CD1c-positive myeloid dendritic cell (primary cell): ENCODE results near the gene ALCAM.

ENCODE experiments used
- DNase-seq: peaks from one replicate; pipeline ENCODE4 v3.0.0-alpha.2; 2016; ENCODE audit errors: extremely low spot score

The ALCAM gene

DNA sequence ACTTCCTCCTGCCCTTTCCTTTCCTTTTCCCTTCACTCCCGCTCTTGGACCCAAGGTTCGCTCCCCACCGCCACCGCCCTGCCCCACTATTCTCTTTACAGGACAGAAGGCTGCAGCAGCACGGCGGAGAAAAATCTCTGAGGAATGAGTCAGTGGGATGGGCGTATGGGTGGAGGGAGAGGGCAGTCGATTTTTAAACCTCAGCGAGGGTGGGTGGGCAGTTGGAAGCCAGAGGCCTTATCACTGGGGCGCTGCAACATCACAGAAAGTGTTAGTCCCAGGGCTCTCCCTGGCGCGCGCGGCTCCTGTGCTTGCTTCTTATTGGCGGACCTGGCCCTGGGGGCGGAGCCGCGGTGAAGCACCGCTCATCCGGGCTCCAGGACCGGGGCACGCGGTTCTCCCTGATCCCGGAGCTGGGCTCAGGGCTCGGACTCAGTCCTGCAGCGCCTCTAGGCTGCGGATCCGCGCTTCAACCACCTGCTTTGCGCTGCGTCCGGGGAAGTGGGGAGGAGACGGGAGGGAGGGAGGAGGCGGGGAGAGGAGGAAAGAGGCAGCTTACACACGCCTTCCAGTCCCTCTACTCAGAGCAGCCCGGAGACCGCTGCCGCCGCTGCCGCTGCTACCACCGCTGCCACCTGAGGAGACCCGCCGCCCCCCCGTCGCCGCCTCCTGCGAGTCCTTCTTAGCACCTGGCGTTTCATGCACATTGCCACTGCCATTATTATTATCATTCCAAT, at the start of gene ALCAM:
TSS of gene ALCAM (plus strand) at position 584 of the 737 bp plus-strand sequence.
- peak; percentile 96 for DNase-seq

DNA sequence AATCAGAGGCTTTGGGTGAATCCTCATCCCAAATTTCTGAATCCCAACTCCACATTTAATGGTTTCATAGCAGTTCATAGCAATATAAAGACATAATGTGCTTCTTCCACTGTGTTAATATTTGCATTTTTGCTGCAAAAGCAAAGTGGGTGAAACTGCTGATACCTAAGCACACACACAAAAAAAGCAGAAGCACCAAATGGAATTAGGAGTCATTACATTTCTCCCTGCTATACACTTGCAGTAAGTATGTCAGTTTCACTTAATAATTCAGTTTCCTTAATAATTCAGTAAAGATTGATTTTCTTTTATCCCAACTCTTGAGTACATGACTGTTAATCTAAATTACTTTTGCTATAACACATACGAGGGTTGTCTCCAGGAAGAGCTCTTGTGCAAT, 48.9 kb upstream of the ALCAM start:
- DNase-seq: peak; percentile 42

DNA sequence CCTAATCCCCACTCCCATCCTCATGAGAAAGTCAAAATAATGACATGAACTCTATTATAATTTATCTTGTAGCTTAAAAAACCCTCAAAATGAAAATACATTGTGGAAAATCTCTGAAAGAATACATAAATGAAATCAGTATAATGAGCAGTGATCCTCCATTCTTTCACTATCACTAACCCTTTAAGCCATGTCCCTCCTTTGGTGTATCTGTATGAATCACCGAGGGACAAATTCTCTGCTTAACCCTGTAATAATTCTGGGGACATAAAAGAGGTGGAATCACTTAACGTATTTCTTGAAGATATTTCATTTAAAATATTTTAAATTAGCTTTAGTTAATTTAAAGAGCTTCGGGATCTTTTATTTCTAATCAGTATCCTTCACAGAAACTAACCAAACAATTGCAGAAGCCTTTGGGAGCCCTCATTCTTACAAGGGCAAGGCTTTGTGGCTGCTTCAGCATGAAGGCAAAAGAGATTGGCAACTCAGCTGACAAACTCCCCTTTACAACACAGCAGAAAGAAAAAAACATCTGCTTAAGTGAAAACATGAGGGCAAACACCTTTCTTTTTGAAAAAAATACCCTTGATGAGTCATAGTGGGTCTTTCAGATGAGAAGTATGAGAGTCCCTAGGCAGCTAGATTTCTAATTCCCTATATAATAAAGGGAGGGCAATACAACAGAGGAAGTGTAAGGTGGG, 44.0 kb upstream of the ALCAM start:
- DNase-seq: no peak

DNA sequence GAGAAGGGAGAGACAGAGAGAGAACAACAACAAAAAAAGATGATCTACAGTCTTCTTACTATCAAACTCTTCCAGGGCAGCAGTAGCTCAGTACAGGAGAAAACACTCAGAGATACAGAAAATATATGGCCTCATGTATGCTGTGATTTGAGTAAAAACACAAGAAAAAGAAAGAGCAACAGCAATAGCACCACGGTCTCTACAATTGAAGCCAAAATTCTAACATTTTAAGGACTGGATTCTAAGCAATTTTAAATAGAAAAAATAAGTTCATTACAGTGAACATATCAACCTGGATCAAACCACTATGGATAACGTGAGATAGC, 43.5 kb upstream of the ALCAM start:
- DNase-seq: no peak

DNA sequence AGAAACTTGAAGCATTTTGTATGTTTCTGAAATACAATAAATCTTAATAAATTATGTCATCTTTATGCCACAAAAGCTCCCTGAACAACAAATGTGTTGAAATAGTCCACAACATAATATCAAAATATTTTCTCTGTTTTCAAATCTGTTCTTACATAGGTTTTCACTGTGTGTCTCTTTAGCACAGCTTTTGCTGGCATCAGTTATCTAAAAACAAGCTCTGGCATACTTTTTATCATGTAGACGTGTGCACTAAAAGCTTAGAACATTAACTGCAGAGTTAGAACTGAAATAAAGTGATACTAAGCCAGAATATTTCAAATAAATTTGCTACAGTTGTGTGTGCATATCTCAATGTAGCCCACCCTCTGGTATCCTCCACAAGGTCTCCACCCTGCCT, 41.8 kb upstream of the ALCAM start:
- DNase-seq: no peak

DNA sequence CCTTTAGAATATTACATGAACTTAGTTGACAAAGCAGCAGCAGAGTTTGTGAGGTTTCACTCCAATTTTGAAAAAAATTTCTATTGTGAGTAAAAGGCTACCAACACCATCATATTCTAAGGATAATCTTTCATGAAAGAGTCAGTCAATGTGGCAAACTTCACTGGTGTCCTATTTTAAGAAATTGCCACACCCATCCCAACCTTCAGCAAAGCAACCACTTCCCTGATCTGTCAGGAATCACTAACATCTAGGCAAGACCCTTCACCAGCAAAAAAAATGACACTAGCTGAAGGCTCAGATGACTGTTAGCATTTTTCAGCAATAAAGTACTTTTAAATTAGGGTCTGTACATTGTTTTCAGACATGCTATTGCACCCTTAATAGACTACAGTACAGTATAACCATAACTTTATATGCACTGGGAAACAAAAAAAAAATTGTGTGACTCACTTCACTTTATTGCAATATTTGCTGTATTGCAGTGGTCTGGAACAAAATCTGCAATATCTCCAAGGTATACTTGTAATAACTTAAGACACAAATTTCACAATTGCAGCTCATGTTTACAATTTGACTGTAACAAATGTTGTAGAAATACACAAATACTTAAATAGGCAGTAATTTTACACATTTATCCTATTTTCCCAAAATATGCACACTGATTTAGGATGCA, 38.9 kb upstream of the ALCAM start:
- peak; percentile 32 for DNase-seq

DNA sequence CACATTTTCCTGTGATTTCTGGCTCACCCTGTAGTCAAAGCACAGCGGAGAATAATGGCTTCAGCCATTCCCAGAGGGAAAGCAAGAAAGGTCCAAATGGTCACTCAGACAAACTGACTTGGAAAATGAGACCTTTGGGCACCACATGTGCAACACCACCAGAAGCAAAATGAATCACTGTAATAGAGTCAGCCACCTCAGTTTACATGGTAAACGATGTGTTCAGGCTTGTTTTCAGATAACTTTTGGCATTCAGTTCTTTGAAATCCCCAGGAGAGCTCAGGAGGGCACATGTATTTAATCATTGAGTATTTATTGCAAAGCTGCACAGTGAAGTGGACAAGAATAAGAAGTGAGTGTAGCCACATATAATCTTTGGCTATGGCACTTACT, 38.4 kb upstream of the ALCAM start:
- DNase-seq: no peak

- no peak for DNase-seq
Observed at GRCh38 chr3:105332961-105333360, 33.7 kb upstream of the ALCAM start.

DNA sequence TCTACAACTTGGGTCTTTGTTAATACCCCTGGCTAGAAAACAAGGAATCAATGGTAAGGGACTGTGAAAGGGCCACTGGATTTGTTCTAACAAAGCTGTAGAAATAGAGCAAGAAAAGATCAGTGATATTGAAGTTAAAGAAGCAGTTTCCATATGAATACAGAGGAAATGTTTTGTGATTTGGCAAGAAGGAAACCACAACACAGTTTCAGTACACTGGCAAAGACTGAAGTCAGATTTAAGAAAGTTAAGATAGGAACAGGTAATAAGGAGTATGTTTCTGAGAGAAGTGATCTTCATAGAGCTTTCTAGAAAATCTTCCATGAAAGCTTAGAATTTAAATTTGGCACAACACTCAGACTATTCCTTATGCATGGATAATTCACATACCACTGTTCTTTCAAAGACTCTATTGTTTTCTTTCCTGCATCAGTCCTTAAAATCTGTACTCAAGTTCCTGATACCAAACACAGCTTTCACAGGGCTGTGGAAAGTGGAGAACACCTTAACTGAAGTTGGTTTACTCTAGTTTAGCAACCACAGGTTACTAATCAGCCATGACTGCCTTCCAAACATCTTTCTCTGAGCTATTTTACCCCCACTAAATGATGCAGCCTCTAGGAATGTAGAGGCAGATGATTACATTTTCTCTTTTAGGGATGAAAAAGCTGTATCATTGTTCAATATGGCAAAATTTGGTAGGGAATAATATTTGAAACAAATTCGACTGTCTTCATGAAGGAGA, 32.4 kb upstream of the ALCAM start:
- no peak for DNase-seq

GRCh38 chr3:105339946-105340345, 26.8 kb upstream of the ALCAM start:
- no peak for DNase-seq

GRCh38 chr3:105343991-105344390, 22.7 kb upstream of the ALCAM start:
- DNase-seq: no peak

DNA sequence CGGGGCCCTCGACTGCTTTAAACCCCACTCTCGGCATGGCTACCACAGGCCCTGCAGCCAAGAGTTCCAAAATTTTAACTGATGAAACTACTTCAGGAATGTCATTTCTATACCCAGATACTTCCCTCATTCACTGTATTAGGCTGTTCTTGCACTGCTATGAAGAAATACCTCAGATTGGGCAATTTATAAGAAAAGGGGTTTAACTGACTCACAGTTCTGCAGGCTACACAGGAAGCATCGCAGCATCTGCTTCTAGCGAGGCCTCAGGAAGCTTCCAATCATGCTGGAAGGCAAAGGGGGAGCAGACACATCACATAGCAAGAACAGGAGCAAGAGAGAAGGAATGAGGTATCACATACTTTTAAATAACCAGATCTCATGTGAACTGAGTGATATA, 21.6 kb upstream of the ALCAM start:
- DNase-seq: peak; percentile 24

DNA sequence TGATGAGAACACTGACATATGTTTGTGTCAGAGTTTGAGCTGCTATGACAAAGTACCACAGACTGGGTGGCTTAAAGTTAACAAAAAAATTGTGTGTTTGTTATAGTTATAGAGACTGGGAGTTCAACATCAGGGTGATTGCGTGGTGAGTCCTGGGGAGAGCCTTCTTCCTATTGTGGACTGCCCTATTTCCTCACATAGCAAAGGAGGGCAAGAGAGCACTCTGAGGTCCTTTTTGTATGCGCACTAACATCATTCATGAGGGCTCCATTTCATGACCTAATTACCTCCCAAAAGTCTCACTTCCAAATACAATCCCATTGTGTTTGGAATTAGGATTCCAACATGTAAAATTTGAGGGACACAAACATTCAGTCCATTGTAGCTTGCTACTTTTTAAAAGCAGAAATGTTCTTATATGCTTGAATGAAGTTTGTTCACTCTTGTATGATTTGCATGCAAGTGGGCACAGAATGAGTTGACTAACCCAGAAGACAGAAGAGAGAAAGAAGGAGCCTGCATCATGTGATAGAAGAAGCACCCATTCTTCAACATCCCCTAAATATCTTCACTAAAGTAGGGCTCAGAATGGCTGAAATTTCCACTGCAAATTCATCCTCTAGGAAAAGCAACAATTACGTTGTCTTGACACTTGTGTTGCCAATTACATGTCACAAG, 18.9 kb upstream of the ALCAM start:
- DNase-seq: no peak

- DNase-seq: no peak
Observed at GRCh38 chr3:105348307-105348706, 18.4 kb upstream of the ALCAM start.

DNA sequence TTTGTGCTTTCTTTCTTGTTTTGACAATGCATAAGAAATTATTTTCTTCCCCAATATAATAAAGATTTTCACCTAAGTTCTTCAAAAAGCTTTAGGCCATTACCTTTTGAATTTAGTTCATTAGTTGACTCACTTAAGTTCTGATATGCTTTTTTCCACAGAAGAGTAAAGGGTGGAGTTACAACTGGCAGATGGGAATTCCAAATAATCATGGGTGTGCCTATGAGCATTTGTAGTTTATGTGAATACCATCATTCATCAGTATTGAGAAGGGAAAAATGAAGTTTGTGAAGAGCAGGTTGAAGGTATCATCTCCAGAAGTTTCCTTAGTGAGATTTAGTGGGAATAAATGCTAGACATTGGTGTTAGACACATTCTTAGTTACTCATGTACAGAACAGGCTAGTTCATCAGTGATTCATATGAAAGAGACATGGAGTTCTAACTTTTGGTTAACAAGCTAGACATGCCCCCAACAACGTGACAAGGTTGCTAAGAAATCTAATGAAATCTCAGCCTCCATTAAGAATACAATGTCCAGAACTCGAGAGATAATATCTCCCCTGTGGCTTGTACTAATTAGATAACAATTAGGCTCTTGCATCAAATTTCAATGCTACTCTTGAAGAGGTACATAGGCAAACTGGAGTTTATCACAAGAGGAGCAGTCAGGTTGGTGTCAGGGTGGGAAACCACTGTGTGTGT, 16.9 kb upstream of the ALCAM start:
- no peak for DNase-seq

DNA sequence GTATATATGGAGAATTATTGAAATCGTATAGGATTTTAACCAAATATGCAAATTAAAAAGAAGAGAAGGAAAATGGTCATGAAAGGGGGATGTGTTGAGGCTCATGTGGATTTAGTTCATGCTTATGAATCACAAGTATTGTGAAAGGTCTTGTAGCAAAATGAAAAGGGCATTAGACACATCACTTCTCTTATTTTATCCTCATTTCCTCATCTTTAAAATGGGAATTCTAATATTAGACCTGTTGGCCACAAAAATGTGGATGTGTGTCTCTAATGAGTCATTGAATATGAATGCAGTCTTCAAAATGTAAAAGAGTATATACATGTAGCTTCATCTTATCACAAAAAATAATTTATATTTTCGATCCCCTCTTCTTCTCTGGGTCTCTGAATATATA, 14.9 kb upstream of the ALCAM start:
- peak; percentile 89 for DNase-seq

- peak; percentile 55 for DNase-seq
Observed at GRCh38 chr3:105352976-105353375, 13.7 kb upstream of the ALCAM start.

- peak; percentile 84 for DNase-seq
Observed at GRCh38 chr3:105353485-105354161, 13.1 kb upstream of the ALCAM start.

GRCh38 chr3:105354429-105354828, 12.3 kb upstream of the ALCAM start:
- no peak for DNase-seq

- DNase-seq: peak; percentile 77
Observed at GRCh38 chr3:105355408-105356061, 11.2 kb upstream of the ALCAM start.
